ENCODE results near the gene CD274.
"Not testable (repeated sequence)": the region's sequence is repeated elsewhere in the genome, so short reads cannot be mapped to it uniquely, and the experiment has no call there.

Gene CD274

DNA sequence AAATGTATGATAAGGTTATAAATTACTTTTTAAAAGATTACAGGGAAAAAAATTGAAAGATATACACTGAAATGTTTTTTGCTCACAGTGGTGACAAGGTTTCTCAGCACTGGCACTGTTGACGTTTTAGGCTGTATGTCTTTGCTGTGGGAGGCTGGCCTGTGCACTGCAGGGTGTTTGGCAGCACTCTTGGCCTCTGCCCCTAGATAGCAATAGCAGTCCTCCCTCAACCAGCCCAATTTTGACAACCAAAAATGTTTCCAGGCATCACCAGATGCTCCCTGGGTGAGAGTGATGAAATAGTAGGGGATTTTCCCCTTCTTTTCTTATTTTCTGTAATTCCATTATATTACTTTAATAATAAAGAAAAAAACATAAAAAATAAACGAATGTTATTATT, 3.3 kb downstream of the CD274 start:
- no peak overlapping the region for H3K4me3 ChIP-seq (ENCODE audit: low read length)
- no peak for DNase-seq (ENCODE audit: low read depth)
- TF ChIP-seq, protein P1, sequence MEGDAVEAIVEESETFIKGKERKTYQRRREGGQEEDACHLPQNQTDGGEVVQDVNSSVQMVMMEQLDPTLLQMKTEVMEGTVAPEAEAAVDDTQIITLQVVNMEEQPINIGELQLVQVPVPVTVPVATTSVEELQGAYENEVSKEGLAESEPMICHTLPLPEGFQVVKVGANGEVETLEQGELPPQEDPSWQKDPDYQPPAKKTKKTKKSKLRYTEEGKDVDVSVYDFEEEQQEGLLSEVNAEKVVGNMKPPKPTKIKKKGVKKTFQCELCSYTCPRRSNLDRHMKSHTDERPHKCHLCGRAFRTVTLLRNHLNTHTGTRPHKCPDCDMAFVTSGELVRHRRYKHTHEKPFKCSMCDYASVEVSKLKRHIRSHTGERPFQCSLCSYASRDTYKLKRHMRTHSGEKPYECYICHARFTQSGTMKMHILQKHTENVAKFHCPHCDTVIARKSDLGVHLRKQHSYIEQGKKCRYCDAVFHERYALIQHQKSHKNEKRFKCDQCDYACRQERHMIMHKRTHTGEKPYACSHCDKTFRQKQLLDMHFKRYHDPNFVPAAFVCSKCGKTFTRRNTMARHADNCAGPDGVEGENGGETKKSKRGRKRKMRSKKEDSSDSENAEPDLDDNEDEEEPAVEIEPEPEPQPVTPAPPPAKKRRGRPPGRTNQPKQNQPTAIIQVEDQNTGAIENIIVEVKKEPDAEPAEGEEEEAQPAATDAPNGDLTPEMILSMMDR (conservative IDR thresholded peaks at IDR 0.05; ENCODE audit: low read depth, low read length), result no peak

DNA sequence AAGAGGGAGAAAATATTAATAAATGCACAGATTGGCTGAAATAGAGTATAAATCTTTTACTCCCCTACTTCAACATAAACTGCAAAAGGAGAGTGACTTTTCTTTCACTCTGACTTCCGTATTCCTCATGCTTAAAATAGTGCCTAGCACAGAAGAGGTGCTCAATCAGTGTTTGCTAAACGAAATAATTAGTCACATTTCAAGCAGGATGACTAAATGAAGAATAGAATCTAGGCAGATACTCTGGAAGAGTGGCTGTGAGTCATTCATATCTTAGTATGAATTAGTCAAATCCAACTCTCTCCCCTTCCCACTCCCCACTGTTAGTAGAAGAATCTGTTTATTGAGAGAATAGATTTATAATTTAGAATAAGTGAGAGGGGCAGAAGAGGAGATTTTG, 4.8 kb downstream of the CD274 start:
- no peak overlapping the region for H3K4me3 ChIP-seq (ENCODE audit: low read length)

DNA sequence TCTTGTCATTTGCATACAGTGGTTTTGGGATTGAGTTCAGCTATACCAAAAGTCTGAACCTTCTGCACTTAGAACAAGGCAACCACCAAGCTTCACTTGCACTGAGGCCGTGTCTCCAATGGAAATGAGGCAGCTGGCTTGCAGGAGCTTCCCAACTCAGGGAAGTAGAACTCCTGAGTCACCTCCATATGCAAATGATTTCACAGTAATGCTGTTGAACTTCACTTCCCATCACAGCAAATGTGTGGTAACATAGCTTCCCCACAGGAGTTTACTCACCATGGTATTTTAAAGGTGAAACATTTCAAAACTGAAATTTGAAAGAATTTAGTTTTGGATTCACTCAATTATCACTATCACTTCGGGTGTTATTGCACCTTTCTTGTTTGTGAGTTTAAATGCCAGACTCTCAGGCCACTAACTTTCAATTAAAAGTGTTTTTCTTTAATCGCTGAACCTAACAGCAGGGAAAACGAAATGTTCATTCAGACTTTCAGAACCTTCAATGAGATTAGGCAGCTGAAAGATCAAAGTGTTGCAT, 9.0 kb downstream of the CD274 start:
- DNase-seq (ENCODE audit: low read depth), result no peak
- TF ChIP-seq, protein P1 (conservative IDR thresholded peaks at IDR 0.05; ENCODE audit: low read depth, low read length), result no peak
- H3K4me3 ChIP-seq (ENCODE audit: low read length), result no peak overlapping the region

More for the DNA sequence above, 4.8 kb downstream of the CD274 start:
- no peak for DNase-seq (ENCODE audit: low read depth)
- TF ChIP-seq, protein P1 (conservative IDR thresholded peaks at IDR 0.05; ENCODE audit: low read depth, low read length), result no peak

DNA sequence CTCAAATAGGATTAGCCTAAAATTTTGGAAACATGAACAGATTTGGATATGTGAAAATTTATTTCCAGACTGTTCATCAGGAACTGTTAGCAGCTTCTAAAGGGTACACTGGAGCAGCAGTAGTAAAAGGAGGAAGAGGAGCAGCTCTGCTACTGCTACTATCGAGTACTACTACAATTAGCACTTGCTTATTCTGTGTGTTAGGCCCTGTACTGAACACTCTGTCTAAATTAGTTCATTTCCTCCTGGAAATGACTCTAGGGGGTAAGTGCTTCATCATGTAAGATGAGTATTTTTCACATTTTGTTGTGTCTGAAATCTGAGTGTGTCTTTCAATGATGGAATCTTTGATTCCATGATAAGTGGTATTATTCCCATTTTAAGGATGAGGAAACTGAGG, 9.8 kb downstream of the CD274 start:
- no peak for DNase-seq (ENCODE audit: low read depth)
- TF ChIP-seq, protein P1 (conservative IDR thresholded peaks at IDR 0.05; ENCODE audit: low read depth, low read length), result no peak
- no peak overlapping the region for H3K4me3 ChIP-seq (ENCODE audit: low read length)

DNA sequence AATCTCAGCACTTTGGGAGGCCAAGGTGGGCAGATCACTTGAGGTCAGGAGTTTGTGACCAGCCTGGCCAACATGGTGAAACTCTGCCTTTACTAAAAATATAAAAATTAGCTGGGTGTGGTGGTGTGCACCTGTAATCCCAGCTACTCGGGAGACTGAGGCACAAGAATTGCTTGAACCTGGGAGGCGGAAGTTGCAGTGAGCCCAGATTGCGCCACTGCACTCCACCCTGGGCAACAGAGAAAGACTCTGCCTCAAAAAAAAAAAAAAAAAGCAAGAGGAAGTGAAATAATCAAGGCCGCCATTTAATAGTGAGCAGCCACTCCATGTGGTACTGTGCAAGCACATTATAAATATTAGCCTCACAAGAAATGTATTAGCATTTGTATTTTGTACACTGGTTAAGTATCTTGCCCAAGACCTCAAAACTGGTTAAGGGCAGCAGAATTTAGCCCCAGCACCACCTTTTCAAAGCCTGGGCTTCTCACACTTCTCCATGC, 14.5 kb downstream of the CD274 start:
- not testable (repeated sequence) for H3K4me3 ChIP-seq (ENCODE audit: low read length); DNase-seq (ENCODE audit: low read depth)

DNA sequence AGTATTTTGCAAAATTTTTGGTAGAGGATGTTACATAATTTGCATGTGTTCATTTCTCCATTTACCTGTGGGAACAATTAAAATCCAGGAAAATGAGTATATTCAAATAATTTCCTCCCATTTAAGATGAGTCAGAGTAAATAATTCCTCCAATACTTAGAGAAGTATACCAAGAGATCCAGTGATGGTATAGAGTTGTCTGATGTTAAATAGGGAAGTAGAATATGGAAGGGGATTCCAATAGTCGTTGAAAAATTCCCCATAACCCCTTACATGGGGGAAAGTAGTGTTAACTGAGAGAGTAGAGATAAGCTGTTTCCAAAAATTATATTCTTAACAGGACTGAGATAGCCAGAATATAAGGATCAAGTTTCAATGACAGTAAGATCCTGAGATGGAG, 15.7 kb downstream of the CD274 start:
- no peak overlapping the region for H3K4me3 ChIP-seq (ENCODE audit: low read length)
- TF ChIP-seq, protein P1 (conservative IDR thresholded peaks at IDR 0.05; ENCODE audit: low read depth, low read length), result no peak
- DNase-seq (ENCODE audit: low read depth), result no peak

DNA sequence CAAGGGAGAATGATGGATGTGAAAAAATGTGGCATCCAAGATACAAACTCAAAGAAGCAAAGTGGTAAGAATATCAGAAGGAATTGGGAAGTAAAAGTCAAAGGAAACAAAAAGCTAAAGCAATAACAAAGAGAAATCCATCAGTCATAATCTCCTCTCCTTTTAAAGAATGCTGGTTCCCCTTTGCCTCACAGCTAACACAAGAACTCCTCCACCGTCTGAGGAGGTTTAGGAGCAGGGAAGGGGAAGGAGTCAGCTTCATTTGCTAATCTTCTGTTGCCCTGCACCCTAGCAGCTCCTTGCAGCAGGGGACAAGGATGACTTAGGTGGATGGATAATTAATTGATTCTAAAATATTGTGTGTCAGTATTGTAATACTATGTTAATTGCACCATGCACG, 16.4 kb downstream of the CD274 start:
- DNase-seq (ENCODE audit: low read depth), result no peak
- H3K4me3 ChIP-seq (ENCODE audit: low read length), result no peak overlapping the region
- TF ChIP-seq, protein P1 (conservative IDR thresholded peaks at IDR 0.05; ENCODE audit: low read depth, low read length), result no peak

All from retinal pigment epithelial cell (primary cell).